DOHH2 (cell line): Measurements from ENCODE around the gene CD27.
"Not testable (repeated sequence)": the region's sequence is repeated elsewhere in the genome, so short reads cannot be mapped to it uniquely, and the experiment has no call there.

Experiments
- CTCF ChIP-seq: fragments of 200-600 bp; sonication (generic); IDR thresholded peaks from one replicate; pipeline ENCODE4 v1.5.1; 2014; ENCODE audit warnings: antibody characterized with exemption, mild to moderate bottlenecking, low read depth, low read length; ENCODE audit not compliant: poor library complexity, severe bottlenecking
- EZH2phosphoT487 ChIP-seq: fragments of 200-600 bp; sonication (generic); IDR thresholded peaks from 2 replicates; pipeline ENCODE4 v1.6.1; 2017; ENCODE audit warnings: borderline replicate concordance, mild to moderate bottlenecking, antibody characterized with exemption, low read length, moderate library complexity, mixed read lengths

- TF ChIP-seq CTCF, EZH2phosphoT487: not testable (repeated sequence)
Observed at GRCh38 chr12:6466751-6467150, 22.0 kb downstream of the CD27 start.
